ENCODE results near the gene RTP3.
"Not testable (repeated sequence)": the region's sequence is repeated elsewhere in the genome, so short reads cannot be mapped to it uniquely, and the experiment has no call there.

Gene RTP3

DNA sequence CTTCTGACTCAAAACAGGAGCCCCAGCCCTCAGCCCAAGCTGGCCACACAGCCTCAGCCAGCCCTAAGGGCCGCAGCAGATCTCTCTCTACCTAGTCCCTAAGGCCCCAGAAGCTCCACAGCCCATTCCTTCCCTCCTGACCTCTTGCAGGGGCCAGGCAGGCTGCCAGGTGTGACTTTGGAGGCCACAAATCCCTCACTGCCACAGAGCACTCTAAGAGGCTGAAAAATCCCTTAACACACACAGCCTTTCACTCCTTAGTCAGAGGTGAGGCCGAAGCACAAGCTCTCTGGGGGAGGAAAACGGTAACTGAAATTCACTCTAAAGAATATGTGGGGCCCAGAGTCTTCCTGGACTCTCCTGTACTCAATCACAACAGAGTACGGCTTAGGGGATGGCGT is 45.0 kb downstream of the RTP3 start:
- no peak overlapping the region for H3K4me3 ChIP-seq (ENCODE audit: low read length)
- DNase-seq (ENCODE audit: low read depth): no peak
- TF ChIP-seq, protein P1, sequence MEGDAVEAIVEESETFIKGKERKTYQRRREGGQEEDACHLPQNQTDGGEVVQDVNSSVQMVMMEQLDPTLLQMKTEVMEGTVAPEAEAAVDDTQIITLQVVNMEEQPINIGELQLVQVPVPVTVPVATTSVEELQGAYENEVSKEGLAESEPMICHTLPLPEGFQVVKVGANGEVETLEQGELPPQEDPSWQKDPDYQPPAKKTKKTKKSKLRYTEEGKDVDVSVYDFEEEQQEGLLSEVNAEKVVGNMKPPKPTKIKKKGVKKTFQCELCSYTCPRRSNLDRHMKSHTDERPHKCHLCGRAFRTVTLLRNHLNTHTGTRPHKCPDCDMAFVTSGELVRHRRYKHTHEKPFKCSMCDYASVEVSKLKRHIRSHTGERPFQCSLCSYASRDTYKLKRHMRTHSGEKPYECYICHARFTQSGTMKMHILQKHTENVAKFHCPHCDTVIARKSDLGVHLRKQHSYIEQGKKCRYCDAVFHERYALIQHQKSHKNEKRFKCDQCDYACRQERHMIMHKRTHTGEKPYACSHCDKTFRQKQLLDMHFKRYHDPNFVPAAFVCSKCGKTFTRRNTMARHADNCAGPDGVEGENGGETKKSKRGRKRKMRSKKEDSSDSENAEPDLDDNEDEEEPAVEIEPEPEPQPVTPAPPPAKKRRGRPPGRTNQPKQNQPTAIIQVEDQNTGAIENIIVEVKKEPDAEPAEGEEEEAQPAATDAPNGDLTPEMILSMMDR (IDR thresholded peaks at IDR 0.05; ENCODE audit: insufficient read depth, low read depth, low read length, missing control alignments): no peak

DNA sequence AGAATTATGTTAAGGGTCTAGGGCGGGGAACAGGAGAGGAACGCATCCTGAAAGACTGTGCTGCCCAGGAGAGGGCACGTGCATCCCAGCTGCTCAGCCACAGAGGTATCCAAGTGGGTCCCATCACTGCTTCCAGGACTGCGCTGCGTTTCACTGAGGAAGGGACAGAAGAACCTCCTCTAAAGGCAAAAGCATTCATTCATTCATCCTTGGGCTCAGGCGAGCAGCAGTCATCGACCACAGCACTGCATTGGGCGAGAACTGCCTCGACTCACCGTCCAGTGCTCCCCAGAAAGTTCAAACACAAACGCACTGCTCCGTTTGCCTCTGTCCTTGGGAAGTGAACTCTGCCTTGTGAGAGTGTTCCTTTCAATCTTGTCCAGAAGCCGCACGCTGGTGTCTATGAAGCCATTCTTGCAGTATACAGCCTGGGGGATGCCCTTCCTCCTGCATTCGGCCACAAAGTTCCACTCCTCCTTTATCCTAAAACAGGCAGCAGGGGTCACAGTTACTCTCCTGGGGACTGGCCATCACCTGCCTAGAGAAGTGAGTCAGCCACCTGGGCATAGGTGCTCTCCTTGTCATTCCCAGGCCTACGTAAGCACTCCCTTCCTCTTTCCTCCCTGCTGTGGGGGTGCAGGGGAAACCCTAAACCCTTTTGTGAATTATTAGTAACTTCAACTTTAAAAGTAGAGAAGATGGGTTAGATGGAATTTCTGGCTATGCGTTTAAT is 47.2 kb downstream of the RTP3 start:
- DNase-seq (ENCODE audit: low read depth): peak; percentile 51
- TF ChIP-seq, protein P1 (IDR thresholded peaks at IDR 0.05; ENCODE audit: insufficient read depth, low read depth, low read length, missing control alignments): no peak
- no peak overlapping the region for H3K4me3 ChIP-seq (ENCODE audit: low read length)

DNA sequence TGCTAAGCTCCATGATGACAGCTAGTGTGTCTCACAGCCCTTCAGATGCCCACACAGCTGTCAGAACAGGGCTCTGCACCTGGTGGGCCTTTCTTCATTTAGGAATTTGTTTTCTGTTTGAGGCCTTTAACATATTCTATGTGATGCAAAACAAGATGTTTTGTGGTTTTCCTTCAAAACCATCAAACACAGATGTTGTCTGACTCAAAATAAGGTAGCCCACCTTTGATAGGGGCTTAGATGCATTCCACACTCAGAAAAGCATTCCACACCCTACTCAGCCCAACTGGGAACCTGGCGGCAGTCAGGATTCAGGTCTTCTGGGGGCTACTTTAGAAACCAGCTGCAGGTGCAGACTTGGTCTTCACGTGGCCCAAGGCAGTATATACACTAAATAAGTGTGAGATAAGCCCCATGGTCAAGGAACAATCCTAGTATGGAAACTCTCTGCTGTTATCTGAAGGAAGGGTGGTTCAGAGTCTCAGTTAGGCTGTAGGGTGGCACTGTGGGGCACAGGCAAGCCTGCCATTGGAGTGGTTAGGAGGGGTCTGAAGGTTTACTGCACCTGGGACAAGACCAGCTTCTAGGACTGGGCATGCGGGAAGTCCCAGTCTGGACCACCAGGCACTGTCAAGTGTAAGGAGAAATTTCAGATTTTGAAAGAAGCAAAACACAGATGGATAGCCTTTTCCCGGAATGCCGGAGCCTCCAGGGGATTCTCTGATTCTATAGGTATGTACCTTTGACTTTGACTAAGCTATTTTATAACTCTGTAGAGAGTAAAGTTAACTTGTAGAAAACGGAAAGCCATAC is 48.2 kb downstream of the RTP3 start:
- no peak overlapping the region for H3K4me3 ChIP-seq (ENCODE audit: low read length)
- no peak for DNase-seq (ENCODE audit: low read depth)
- TF ChIP-seq, protein P1 (IDR thresholded peaks at IDR 0.05; ENCODE audit: insufficient read depth, low read depth, low read length, missing control alignments): no peak

DNA sequence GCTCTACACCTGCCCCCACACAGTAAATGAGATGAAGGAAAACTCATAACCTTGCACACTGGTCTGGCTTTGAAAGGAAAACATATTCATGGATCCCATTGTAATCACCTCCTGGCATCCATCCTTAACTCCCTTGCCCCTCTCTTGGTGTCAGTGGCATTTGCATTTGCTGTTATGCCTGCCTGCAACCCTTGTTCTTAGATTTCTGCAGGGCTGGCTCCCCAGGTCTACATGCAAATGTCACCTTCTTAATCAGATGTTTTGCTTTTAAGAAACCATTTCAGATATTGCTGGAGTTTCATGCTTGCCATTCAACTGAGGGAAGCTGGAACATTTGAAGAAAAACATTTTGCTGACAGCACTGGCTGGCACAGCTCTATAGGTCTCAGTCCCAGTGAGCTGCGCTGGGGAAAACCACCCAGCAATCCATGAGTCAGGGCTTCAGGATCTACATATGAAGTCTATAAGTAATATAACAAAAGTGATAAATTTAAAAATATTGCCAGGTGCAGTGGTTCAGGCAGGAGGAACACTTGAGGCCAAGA is 49.2 kb downstream of the RTP3 start:
- no peak for DNase-seq (ENCODE audit: low read depth)
- TF ChIP-seq, protein P1 (IDR thresholded peaks at IDR 0.05; ENCODE audit: insufficient read depth, low read depth, low read length, missing control alignments): no peak
- no peak overlapping the region for H3K4me3 ChIP-seq (ENCODE audit: low read length)

DNA sequence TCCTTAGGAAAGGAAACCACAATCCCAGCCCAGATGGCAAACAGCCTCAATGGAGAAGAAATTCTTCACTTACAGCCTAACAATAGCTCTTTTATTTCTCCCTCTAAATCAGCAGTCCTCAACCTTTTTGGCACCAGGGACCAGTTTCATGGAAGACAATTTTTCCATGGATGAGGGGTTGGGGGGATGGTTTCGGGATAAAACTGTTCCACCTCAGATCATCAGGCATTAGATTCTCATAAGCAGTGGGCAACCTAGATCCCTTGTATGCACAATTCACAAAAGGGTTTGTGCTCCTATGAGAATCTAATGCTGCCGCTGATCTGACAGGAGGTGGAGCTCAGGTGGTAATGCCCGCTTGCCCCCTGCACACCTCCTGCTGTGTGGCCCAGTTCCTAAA is 50.8 kb downstream of the RTP3 start:
- H3K4me3 ChIP-seq (ENCODE audit: low read length); DNase-seq (ENCODE audit: low read depth): not testable (repeated sequence)

DNA sequence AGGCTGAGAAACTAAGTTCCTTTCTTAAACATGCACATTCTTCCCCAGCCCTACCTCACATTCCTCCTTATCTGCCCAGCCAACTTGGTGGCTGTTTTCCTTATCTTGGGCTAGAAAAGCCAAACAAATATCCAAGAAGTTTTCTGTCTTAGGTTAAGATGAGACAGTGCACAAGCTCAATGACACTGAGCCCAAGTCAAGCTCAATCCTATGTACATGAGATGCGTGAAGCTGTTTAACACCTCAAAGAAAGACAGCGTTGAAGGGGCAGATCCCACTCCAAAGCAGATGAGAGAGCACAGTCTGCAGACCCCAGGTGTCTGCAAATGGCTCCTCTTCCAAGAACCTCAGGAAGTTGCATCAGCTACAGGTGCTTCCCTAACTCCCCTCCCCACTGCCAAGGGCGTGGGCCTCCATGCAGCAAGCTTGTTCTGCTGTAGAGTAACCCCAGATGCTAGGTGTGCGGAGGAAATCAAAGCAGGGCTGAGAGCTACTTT is 51.7 kb downstream of the RTP3 start:
- TF ChIP-seq, protein P1 (IDR thresholded peaks at IDR 0.05; ENCODE audit: insufficient read depth, low read depth, low read length, missing control alignments): no peak
- no peak overlapping the region for H3K4me3 ChIP-seq (ENCODE audit: low read length)
- no peak for DNase-seq (ENCODE audit: low read depth)

DNA sequence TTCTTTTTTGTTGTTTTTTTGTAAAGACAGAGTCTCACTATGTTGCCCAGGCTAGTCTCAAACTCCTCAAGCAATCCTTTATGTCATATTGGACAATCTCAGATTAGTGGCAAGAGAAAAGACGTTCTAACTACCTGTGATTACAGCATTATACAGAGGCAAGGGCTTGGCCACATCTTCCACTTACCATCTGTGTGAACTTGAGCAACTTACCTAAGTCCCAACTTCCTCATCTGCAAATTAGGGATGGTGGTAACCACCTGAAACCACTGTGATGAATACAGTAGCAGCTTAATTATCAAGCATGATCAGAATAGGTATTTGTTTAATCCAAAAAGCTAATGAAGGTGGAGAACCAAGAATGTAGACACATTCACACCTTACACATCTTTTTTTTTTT is 52.2 kb downstream of the RTP3 start:
- DNase-seq (ENCODE audit: low read depth): no peak
- TF ChIP-seq, protein P1 (IDR thresholded peaks at IDR 0.05; ENCODE audit: insufficient read depth, low read depth, low read length, missing control alignments): no peak

More for the DNA sequence above, 52.2 kb downstream of the RTP3 start:
- H3K4me3 ChIP-seq (ENCODE audit: low read length): no peak overlapping the region
